Ishikawa (cell line): ENCODE measurements around the gene CHAF1B.

Experiments used
- CEBPB ChIP-seq: IDR thresholded peaks from 2 replicates; pipeline ENCODE4 v1.6.1; 2012
- CREB1 ChIP-seq: IDR thresholded peaks from 2 replicates; pipeline ENCODE4 v1.6.1; 2012; ENCODE audit warnings: low read depth
- EGR1 ChIP-seq: IDR thresholded peaks from 2 replicates; pipeline ENCODE4 v1.6.1; 2012
- EP300 ChIP-seq: IDR thresholded peaks from 2 replicates; pipeline ENCODE4 v1.6.1; 2012; ENCODE audit warnings: borderline replicate concordance
- FOXM1 ChIP-seq: IDR thresholded peaks from 2 replicates; pipeline ENCODE4 v1.6.1; 2012; ENCODE audit warnings: low read depth, borderline replicate concordance
- MAX ChIP-seq: IDR thresholded peaks from 2 replicates; pipeline ENCODE4 v1.6.1; 2012
- NFIC ChIP-seq: IDR thresholded peaks from 2 replicates; pipeline ENCODE4 v1.6.1; 2012
- RAD21 ChIP-seq: IDR thresholded peaks from 2 replicates; pipeline ENCODE4 v1.6.1; 2012; ENCODE audit warnings: low read depth
- REST ChIP-seq: IDR thresholded peaks from 2 replicates; pipeline ENCODE4 v1.6.1; 2012; ENCODE audit warnings: low read depth, mild to moderate bottlenecking
- TAF1 ChIP-seq: IDR thresholded peaks from 2 replicates; pipeline ENCODE4 v1.6.1; 2012; ENCODE audit warnings: low read depth, mild to moderate bottlenecking
- TCF12 ChIP-seq: IDR thresholded peaks from 2 replicates; pipeline ENCODE4 v1.6.1; 2012; ENCODE audit warnings: low read depth
- TEAD4 ChIP-seq: IDR thresholded peaks from 2 replicates; pipeline ENCODE4 v1.6.1; 2012
- USF1 ChIP-seq: IDR thresholded peaks from 2 replicates; pipeline ENCODE4 v1.6.1; 2012
- YY1 ChIP-seq: IDR thresholded peaks from 2 replicates; pipeline ENCODE4 v1.6.1; 2012; ENCODE audit warnings: low read depth
- ZBTB7A ChIP-seq: IDR thresholded peaks from 2 replicates; pipeline ENCODE4 v1.6.1; 2012; ENCODE audit warnings: low read depth

The CHAF1B gene

GRCh38 chr21:36434144-36434543 is 49.0 kb downstream of the CHAF1B start:
- TF ChIP-seq FOXM1 = no peak

- no peak for TF ChIP-seq CEBPB
- no peak for TF ChIP-seq ZBTB7A
- no peak for TF ChIP-seq USF1
- TF ChIP-seq TEAD4 = no peak
- TF ChIP-seq CREB1 = no peak
- TF ChIP-seq TCF12 = no peak
- TF ChIP-seq REST = no peak
- no peak for TF ChIP-seq MAX
- no peak for TF ChIP-seq NFIC
- TF ChIP-seq EP300 = no peak
- TF ChIP-seq EGR1 = no peak
- TF ChIP-seq RAD21 = no peak
- no peak for TF ChIP-seq YY1
- TF ChIP-seq TAF1 = no peak
- TF ChIP-seq FOXM1 = no peak
These were observed 51.9 kb downstream of the CHAF1B start for GRCh38 chr21:36436829-36437744.

- no peak for TF ChIP-seq CEBPB
- no peak for TF ChIP-seq ZBTB7A
- no peak for TF ChIP-seq EGR1
- TF ChIP-seq NFIC = no peak
- no peak for TF ChIP-seq TEAD4
- TF ChIP-seq YY1 = no peak
- no peak for TF ChIP-seq CREB1
- TF ChIP-seq MAX = no peak
- no peak for TF ChIP-seq REST
- TF ChIP-seq EP300 = no peak
- TF ChIP-seq USF1 = no peak
- TF ChIP-seq TCF12 = no peak
- no peak for TF ChIP-seq TAF1
- no peak for TF ChIP-seq FOXM1
These were observed 52.5 kb downstream of the CHAF1B start for GRCh38 chr21:36437745-36438128.

GRCh38 chr21:36441715-36442114 is 56.5 kb downstream of the CHAF1B start:
- TF ChIP-seq RAD21 (no peak), USF1 (no peak), YY1 (no peak), REST (no peak), ZBTB7A (no peak), FOXM1 (no peak), CREB1 (no peak), MAX (no peak), NFIC (no peak), TAF1 (no peak), EP300 (no peak), EGR1 (no peak), TEAD4 (no peak), CEBPB (no peak), TCF12 (no peak)
